Colonic mucosa (tissue), 4 donors: Measurements from ENCODE around the gene DIP2A. TPM values are rescaled to one million over a fixed set of nuclear protein-coding genes. Genes with fewer than 3 reads are reported as not detected.

ENCODE experiments used
- DNase-seq: peaks from one replicate; pipeline ENCODE4 v3.0.0-alpha.2; 2020
- H3K27ac ChIP-seq: fragments of 200-600 bp; one replicate; pipeline ENCODE4 v1.8.0; 2021
- H3K27me3 ChIP-seq: fragments of 200-600 bp; one replicate; pipeline ENCODE4 v1.8.0; 2021
- H3K36me3 ChIP-seq: fragments of 200-600 bp; one replicate; pipeline ENCODE4 v1.8.0; 2021
- H3K4me1 ChIP-seq: fragments of 200-600 bp; one replicate; pipeline ENCODE4 v1.8.0; 2021; ENCODE audit warnings: mild to moderate bottlenecking
- H3K4me3 ChIP-seq: fragments of 200-600 bp; one replicate; pipeline ENCODE4 v1.8.0; 2021
- H3K9ac ChIP-seq, 2 donors: one replicate each; pipeline ENCODE4 v1.7.0; 2013; ENCODE audit warnings: control low read depth in 2 of 2, low read depth in 2 of 2, low read length in 2 of 2
- H3K9me3 ChIP-seq: fragments of 200-600 bp; one replicate; pipeline ENCODE4 v1.8.0; 2021
- intact Hi-C: fragments of 100-400 bp; cut with DNase I; formaldehyde crosslinking; loops from one replicate; pipeline ENCODE4 v1.14.1; 2022
- total RNA-seq, 2 donors: library from RNA; stranded (reverse); fragmentation: NEBNext Ultra II Directional in 1 of 2; extraction: Animal tissue kit (Norgen Biotek cat#: 25700) in 1 of 2; gene quantifications; one replicate each; pipeline ENCODE4 v1.2.1, GENCODE V29; 2021
- TF ChIP-seq, protein P1 (sequence below): fragments of 200-600 bp; IDR thresholded peaks from one replicate; pipeline ENCODE4 v1.8.0; 2022; ENCODE audit warnings: antibody characterized with exemption, mild to moderate bottlenecking
- donor health status: healthy.
- donor health status: DM: no; HTN: no; CAD: no.
- donor health status: DM: no; HTN: no; CAD: no.

Gene DIP2A
- total RNA-seq, 2 donors from 2014 or later = 40.4 to 41.0 TPM

DNA sequence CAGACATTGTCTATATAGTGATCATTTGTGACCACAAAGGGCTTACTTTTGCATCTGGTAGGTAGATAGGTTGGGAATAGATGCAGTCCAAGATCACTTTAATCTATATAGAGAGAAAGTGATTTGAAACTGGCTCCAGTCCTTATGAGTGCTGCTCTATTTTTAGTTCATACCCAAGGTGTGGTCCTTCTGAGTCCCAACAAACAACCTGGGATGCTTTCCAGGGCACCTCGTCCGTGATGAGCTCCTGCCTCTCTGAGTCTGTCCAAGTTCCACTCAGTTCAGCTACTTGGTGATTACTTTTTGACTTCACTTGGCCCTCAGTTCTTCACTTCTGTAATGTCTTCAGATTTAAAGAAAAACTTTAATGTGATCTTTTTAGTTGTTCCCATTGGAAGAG is 20.2 kb downstream of the DIP2A start:
- Histone ChIP-seq H3K4me1 (no peaks in the 10 kb centered on the region), H3K27ac (no peak overlapping the region), H3K27me3 (no peaks in the 10 kb centered on the region), H3K36me3 (no peaks in the 10 kb centered on the region), H3K9me3 (no peaks in the 10 kb centered on the region), H3K4me3 (no peak overlapping the region), H3K9ac (no peak overlapping the region)
- TF ChIP-seq, protein P1, sequence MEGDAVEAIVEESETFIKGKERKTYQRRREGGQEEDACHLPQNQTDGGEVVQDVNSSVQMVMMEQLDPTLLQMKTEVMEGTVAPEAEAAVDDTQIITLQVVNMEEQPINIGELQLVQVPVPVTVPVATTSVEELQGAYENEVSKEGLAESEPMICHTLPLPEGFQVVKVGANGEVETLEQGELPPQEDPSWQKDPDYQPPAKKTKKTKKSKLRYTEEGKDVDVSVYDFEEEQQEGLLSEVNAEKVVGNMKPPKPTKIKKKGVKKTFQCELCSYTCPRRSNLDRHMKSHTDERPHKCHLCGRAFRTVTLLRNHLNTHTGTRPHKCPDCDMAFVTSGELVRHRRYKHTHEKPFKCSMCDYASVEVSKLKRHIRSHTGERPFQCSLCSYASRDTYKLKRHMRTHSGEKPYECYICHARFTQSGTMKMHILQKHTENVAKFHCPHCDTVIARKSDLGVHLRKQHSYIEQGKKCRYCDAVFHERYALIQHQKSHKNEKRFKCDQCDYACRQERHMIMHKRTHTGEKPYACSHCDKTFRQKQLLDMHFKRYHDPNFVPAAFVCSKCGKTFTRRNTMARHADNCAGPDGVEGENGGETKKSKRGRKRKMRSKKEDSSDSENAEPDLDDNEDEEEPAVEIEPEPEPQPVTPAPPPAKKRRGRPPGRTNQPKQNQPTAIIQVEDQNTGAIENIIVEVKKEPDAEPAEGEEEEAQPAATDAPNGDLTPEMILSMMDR = no peak
- DNase-seq = no peak
- intact Hi-C loops = no loop called here

DNA sequence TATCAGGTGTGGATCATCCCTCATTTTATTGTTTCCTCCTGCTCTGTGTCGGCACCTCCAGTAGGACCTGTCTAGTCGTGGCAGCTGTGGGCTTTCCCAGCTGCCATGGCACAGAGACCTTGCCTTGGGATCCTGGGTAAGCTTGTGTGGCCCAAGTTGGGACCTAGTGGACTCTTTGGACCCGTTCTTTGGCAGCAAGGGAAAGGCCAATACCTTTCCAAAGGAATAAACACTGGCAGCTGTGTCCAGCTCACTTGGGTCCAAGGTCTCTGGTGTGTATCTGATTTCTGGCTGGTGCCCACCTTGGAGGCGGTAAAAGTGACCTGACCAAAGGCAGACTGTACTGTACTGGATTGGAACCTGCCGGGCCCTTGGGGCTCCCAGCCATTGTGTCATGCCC is 21.8 kb downstream of the DIP2A start:
- Histone ChIP-seq H3K27ac (no peak overlapping the region), H3K9me3 (no peaks in the 10 kb centered on the region), H3K36me3 (no peaks in the 10 kb centered on the region), H3K4me1 (no peaks in the 10 kb centered on the region), H3K4me3 (no peak overlapping the region), H3K27me3 (no peaks in the 10 kb centered on the region), H3K9ac (no peak overlapping the region)
- TF ChIP-seq, protein P1 = no peak
- intact Hi-C loops = no loop called here
- DNase-seq = no peak

DNA sequence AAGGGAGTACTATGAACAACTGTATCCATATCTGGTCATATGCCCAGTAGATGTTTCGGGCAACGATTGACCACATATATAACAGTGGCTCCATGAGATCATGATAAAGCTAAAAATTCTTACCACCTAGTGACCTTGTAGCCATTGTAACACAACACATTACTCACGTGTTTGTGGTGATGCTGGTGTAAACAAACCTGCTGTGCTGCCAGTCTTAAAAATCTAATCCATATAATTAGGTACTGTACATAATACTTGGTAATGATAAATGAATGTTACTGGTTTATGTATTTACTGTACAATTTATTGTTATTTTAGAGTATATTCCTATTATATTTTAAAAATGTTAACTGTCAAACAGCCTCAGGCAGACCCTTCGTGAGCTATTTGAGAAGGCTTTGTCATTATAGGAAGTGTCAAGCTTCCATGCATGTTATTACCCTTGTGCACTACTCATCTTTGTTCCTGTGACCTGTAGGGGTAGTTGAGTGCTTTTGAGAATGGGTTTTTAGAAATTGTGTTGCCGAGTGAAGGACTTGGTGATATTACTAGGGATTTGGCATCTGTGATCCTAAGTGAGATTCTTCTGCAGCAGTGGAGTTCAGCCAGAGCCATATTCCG is 23.6 kb downstream of the DIP2A start:
- TF ChIP-seq, protein P1 = no peak
- DNase-seq = no peak
- H3K27ac ChIP-seq = no peak overlapping the region
- no peak overlapping the region for H3K9ac ChIP-seq
- intact Hi-C loops = no loop called here
- H3K27me3 ChIP-seq = no peaks in the 10 kb centered on the region
- no peaks in the 10 kb centered on the region for H3K9me3 ChIP-seq
- H3K4me3 ChIP-seq = no peak overlapping the region
- H3K36me3 ChIP-seq = no peaks in the 10 kb centered on the region
- H3K4me1 ChIP-seq = no peaks in the 10 kb centered on the region

DNA sequence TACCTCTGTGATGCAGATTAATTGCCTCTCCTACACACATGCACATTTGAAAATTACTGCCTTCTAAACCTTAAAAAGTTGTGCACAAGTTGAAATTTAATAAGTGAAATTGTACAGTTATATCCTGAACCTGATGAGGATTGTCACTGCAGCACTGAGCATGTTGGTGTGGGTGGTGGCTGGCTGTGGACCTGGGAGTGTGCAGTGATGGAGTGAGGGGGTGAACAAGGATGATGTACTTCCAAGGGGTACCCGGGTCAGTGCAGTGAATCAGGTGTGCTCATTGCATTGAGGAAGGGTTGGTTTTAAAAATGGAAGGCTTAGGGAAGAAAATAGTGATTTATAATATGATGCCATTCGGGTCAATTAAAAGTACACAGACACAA is 24.1 kb downstream of the DIP2A start:
- no peak overlapping the region for H3K27ac ChIP-seq
- H3K4me3 ChIP-seq = no peak overlapping the region
- no peaks in the 10 kb centered on the region for H3K9me3 ChIP-seq
- no peaks in the 10 kb centered on the region for H3K4me1 ChIP-seq
- H3K36me3 ChIP-seq = no peaks in the 10 kb centered on the region
- intact Hi-C loops = no loop called here
- TF ChIP-seq, protein P1 = no peak
- H3K9ac ChIP-seq = no peak overlapping the region
- no peak for DNase-seq
- no peaks in the 10 kb centered on the region for H3K27me3 ChIP-seq

DNA sequence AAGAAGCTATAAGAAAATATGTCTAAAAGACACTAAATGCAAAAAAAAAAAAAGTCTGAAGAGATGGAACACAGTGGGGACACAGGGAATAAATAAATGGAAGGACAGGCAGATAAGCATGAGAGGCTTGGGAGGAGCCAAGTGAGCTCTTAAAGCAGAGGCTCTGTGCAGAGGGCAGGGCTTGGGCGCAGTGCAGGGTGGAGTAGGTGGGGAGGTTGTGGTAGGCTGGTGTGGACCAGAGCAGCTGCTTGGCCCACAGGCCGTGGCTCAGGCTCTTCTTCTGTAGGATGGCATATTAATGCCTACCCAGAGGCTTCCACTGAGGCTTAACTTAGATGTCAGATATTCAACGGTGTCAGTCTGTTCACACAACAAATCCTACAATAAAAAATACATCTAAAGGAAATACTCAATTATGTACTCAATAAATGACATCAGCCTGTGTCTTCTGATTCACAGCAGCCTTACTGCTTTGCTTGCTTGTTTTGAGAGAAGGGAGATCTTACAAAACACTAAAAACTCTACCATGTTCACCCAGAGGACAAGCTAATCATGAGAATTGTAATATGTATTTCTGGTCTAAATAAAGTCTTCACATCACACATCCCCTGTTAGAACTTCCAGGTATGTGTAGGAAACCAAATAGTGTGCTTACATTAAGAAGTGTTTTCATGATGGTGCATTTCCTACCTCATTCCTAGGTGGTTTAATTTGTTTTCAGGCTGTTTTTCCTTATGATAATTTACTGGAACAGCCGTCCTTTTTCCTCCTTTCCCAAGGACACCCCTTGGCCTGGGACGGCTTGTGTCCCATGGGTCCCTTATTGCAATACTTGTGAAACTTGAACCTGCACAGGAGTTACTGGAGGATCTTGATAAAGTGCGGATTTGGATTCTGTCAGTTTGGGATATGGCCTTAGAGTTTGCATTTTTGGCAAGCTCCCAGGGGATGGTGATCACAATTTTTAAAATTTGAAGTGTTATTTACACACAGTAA is 24.9 kb downstream of the DIP2A start:
- Histone ChIP-seq H3K9ac (no peak overlapping the region), H3K4me3 (no peak overlapping the region), H3K4me1 (no peaks in the 10 kb centered on the region), H3K36me3 (no peaks in the 10 kb centered on the region), H3K9me3 (no peaks in the 10 kb centered on the region), H3K27me3 (no peaks in the 10 kb centered on the region), H3K27ac (no peak overlapping the region)
- TF ChIP-seq, protein P1 = no peak
- intact Hi-C loops = no loop called here
- no peak for DNase-seq
